Activated CD8-positive, alpha-beta memory T cell treated with anti-CD3 and anti-CD28 coated beads, Interleukin-2, amount 50 U/mL, for 48 hours (primary cell): ENCODE results near the gene PRSS27.
"Not testable (repeated sequence)": the region's sequence is repeated elsewhere in the genome, so short reads cannot be mapped to it uniquely, and the experiment has no call there.

ENCODE experiments used
- DNase-seq: peaks from one replicate; pipeline ENCODE4 v3.0.0-alpha.2; 2020

The PRSS27 gene

GRCh38 chr16:2670017-2670416, 50.0 kb downstream of the PRSS27 start:
- peak; percentile 82 for DNase-seq

- not testable (repeated sequence) for DNase-seq
These were observed 50.4 kb downstream of the PRSS27 start for GRCh38 chr16:2669587-2669986.

DNA sequence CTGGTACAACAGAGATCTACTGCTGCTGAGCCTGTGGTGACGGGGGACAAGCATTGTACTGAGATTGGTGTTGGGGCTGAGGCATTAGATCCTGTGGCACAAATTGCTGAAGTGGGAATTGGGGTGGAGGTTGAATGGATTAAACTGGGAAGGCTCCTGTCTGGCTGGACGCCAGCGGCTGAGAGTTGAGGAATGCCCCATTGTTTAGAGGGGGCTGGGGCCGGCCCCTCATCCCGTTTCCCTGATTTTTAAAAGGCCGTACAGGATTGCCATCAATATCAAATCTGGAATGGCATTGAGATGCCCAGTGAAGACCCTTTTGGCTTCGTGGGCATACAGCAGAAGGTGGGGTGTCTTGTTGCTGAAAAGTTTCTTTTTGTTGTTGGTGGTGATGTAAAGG, 53.4 kb downstream of the PRSS27 start:
- DNase-seq: not testable (repeated sequence)

- no peak for DNase-seq
These were observed 55.4 kb downstream of the PRSS27 start for GRCh38 chr16:2664574-2664982.

GRCh38 chr16:2663553-2664546, 56.2 kb downstream of the PRSS27 start:
- DNase-seq: peak; percentile 57
